ENCODE data around the gene FCMR. TPM values are rescaled to one million over a fixed set of nuclear protein-coding genes. Genes with fewer than 3 reads are reported as not detected.
A peak's percentile ranks its signal among the peaks of the same experiment; 100 is the strongest.

Gene FCMR
- total and polyA plus RNA-seq, 8 donors, result 1.4 to 6.7 (median 2.6) TPM

GRCh38 chr1:206878456-206878855 is 43.3 kb downstream of the FCMR start:
- no peak for ATAC-seq
- no peaks in the 10 kb centered on the region for H3K27me3 ChIP-seq
- intact Hi-C loops (cut with DNase I), result no loop called here
- no peaks in the 10 kb centered on the region for H3K36me3 ChIP-seq
- no peak overlapping the region for H3K27ac ChIP-seq
- DNase-seq, result no peak
- no peak overlapping the region for H3K4me3 ChIP-seq
- peaks cover 0 to 20% of the 10 kb centered on the region in 2 donors for H3K9me3 ChIP-seq
- H3K4me1 ChIP-seq, result no peaks in the 10 kb centered on the region
- TF ChIP-seq CTCF (IDR thresholded peaks at IDR 0.05), result no peak

- no peaks in the 10 kb centered on the region for H3K27me3 ChIP-seq
- ATAC-seq (no peak), DNase-seq (no peak)
- no peaks in the 10 kb centered on the region for H3K36me3 ChIP-seq
- no peaks in the 10 kb centered on the region for H3K4me1 ChIP-seq
- no peak for TF ChIP-seq CTCF (IDR thresholded peaks at IDR 0.05)
- no peak overlapping the region for H3K4me3 ChIP-seq
- H3K9me3 ChIP-seq, result peaks cover 0 to 20% of the 10 kb centered on the region in 2 donors
- H3K27ac ChIP-seq, result no peak overlapping the region
- intact Hi-C loops (cut with DNase I), result no loop called here
Observed at GRCh38 chr1:206875752-206876377, 45.9 kb downstream of the FCMR start.

GRCh38 chr1:206873603-206874188 is 48.0 kb downstream of the FCMR start:
- no peak for DNase-seq
- TF ChIP-seq CTCF (IDR thresholded peaks at IDR 0.05), result no peak
- intact Hi-C loops (cut with DNase I), result no loop called here
- no peaks in the 10 kb centered on the region for H3K27me3 ChIP-seq
- no peaks in the 10 kb centered on the region for H3K36me3 ChIP-seq
- H3K27ac ChIP-seq, result peak overlapping the region in 1 of 2 donors; percentile 10
- no peaks in the 10 kb centered on the region for H3K4me1 ChIP-seq
- no peak overlapping the region for H3K4me3 ChIP-seq
- ATAC-seq, result peak; percentile 95
- H3K9me3 ChIP-seq, result peaks cover 0 to 18% of the 10 kb centered on the region in 2 donors

- TF ChIP-seq CTCF (IDR thresholded peaks at IDR 0.05), result no peak
- intact Hi-C loops (cut with DNase I), result no loop called here
- DNase-seq (no peak), ATAC-seq (no peak)
- no peaks in the 10 kb centered on the region for H3K27me3 ChIP-seq
- no peaks in the 10 kb centered on the region for H3K4me1 ChIP-seq
- H3K4me3 ChIP-seq, result no peak overlapping the region
- H3K36me3 ChIP-seq, result no peaks in the 10 kb centered on the region
- no peak overlapping the region for H3K27ac ChIP-seq
- peaks cover 0 to 6% of the 10 kb centered on the region in 2 donors for H3K9me3 ChIP-seq
Observed at GRCh38 chr1:206872139-206872538, 49.6 kb downstream of the FCMR start.

GRCh38 chr1:206868264-206868663 is 53.5 kb downstream of the FCMR start:
- Histone ChIP-seq H3K4me3 (no peak overlapping the region), H3K27ac (no peak overlapping the region), H3K4me1 (no peaks in the 10 kb centered on the region), H3K36me3 (no peaks in the 10 kb centered on the region), H3K27me3 (no peaks in the 10 kb centered on the region), H3K9me3 (no peaks in the 10 kb centered on the region)
- TF ChIP-seq CTCF (IDR thresholded peaks at IDR 0.05), result no peak
- ATAC-seq (no peak), DNase-seq (no peak)
- intact Hi-C loops (cut with DNase I), result no loop called here

All from left lung (tissue), 10 donors.